ENCODE data around the gene CTSO.

- TF ChIP-seq, protein P1, sequence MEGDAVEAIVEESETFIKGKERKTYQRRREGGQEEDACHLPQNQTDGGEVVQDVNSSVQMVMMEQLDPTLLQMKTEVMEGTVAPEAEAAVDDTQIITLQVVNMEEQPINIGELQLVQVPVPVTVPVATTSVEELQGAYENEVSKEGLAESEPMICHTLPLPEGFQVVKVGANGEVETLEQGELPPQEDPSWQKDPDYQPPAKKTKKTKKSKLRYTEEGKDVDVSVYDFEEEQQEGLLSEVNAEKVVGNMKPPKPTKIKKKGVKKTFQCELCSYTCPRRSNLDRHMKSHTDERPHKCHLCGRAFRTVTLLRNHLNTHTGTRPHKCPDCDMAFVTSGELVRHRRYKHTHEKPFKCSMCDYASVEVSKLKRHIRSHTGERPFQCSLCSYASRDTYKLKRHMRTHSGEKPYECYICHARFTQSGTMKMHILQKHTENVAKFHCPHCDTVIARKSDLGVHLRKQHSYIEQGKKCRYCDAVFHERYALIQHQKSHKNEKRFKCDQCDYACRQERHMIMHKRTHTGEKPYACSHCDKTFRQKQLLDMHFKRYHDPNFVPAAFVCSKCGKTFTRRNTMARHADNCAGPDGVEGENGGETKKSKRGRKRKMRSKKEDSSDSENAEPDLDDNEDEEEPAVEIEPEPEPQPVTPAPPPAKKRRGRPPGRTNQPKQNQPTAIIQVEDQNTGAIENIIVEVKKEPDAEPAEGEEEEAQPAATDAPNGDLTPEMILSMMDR (conservative IDR thresholded peaks at IDR 0.05), result no peak
- no peak for TF ChIP-seq EZH2 (IDR thresholded peaks at IDR 0.05; ENCODE audit: low read depth)
Measured at GRCh38 chr4:155950461-155950860, 3.2 kb downstream of the CTSO start.

Measured in PC-9 (cell line).